GM12872 (cell line): ENCODE data around the gene QSOX2.

Experiments
- CTCF ChIP-seq: IDR thresholded peaks from 3 replicates; pipeline ENCODE4 v1.5.1; 2011; ENCODE audit warnings: low read depth, mild to moderate bottlenecking, low read length, moderate library complexity; ENCODE audit not compliant: insufficient read depth

The QSOX2 gene

DNA sequence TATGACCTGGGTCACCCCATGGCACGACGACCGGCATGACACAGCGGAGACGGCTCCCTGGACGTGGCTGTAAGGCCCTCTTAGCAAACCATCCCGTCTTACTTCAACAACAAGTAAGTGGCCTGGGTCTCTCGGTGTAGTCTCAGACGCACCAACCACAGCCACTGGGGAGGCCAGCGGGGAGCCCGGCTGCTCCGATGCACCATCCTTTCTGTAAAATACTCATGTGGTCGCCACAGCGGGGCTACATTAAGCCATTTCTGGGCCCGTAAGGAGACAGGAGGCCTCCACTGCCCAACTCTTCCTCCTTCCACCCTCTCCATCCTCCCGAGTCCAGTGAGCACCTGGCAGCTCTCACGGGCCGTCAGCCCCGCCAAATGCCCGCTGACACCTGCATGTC, 4.7 kb downstream of the QSOX2 start:
- TF ChIP-seq CTCF = no peak

DNA sequence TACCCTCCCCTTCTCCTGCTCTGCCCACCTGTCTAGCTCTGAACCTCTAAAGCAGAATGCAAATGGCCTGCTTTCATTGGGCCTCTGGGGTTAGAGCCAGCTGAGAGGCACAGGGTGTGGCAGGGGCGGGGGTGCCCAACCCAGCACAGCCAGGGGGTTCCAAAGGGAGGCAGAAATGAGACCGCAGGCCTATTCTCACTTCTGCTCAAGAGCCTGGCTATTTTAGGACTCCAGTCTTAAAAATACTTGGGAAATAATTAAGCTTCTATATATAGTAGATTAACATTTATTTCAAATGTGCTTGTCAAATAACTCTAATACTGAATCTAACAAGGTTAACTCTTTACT, 5.7 kb downstream of the QSOX2 start:
- TF ChIP-seq CTCF = no peak

- no peak for TF ChIP-seq CTCF
Observed at GRCh38 chr9:136239135-136239982, 6.3 kb downstream of the QSOX2 start.

DNA sequence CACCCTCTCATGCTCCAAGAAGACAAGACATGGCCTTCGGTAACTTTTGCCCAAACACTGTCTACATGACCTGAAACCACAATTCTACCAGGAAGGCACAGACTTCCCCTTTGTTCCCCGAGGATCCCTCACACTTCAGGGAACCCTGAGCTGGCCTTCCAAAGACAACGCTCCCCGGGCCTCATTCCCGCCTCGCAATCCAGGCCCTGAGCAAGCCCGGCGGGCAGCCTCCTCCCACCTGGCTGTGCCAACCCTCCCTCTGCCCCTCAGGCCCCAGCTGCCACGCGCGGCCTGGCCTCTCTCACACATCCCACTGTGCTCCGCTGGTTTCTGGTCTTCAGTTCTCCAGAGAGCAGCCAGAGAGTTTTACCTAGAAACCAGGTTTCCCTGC, 7.3 kb downstream of the QSOX2 start:
- no peak for TF ChIP-seq CTCF

DNA sequence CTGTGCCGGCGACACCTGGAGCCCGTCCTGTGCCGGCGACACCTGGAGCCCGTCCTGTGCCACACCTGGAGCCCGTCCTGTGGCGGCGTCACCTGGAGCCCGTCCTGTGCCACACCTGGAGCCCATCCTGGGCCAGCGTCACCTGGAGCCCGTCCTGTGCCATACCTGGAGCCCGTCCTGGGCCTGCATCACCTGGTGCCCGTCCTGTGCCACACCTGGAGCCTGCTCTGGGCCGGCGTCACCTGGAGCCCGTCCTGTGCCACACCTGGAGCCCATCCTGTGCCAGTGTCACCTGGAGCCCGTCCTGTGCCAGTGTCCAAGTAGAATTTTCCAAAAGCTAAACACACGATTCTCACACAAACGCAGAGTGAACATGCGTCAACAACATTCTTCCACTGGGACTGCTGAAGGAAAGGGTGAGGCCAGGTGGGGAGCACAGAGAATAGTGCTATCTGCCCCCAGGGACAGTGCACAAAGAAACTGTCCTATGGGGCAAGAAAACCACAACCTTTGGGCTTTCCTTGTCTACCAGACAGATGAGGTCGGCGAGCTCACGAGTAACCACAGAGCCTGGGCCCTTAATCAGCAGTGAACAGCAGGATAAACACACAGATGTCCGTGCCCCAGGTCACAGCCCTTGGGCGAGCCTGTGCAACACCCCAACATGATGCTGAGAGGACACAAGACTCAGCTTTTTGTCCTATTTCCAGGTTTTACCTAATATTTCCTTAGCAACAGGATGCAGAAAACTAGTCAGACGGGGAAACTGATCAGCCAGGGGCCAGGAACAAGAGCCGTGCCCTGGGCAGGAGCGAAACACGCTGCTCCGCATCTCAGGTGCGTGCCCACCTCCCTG, 7.9 kb downstream of the QSOX2 start:
- no peak for TF ChIP-seq CTCF

GRCh38 chr9:136235709-136236455, 9.7 kb downstream of the QSOX2 start:
- TF ChIP-seq CTCF = no peak

- no peak for TF ChIP-seq CTCF
Observed at GRCh38 chr9:136235171-136235570, 10.4 kb downstream of the QSOX2 start.
